ENCODE measurements around the gene CELSR1. TPM values are rescaled to one million over a fixed set of nuclear protein-coding genes. Genes with fewer than 3 reads are reported as not detected.

Gene CELSR1
- total RNA-seq, 2 donors from 2014 or later = 24.2 to 38.2 TPM

- no peak for DNase-seq (ENCODE audit: low spot score)
- Histone ChIP-seq H3K27ac (no peak overlapping the region), H3K4me3 (no peak overlapping the region), H3K36me3 (no peaks in the 10 kb centered on the region), H3K4me1 (replicated peaks) (no peaks in the 10 kb centered on the region), H3K9me3 (no peaks in the 10 kb centered on the region), H3K27me3 (replicated peaks; ENCODE audit: insufficient read depth) (no peaks in the 10 kb centered on the region)
- intact Hi-C loops (cut with DNase I) = no loop called here
- WGBS = 78% methylated on average over 10 of the region's 10 CpGs
- no peak for TF ChIP-seq CTCF (IDR thresholded peaks at IDR 0.05)
- TF ChIP-seq POLR2A (IDR thresholded peaks at IDR 0.05) = no peak
- TF ChIP-seq POLR2AphosphoS5 (IDR thresholded peaks at IDR 0.05) = no peak
Measured at GRCh38 chr22:46515208-46516111, 22.0 kb downstream of the CELSR1 start.

- 63% methylated on average over 15 of the region's 16 CpGs for WGBS
- intact Hi-C loops (cut with DNase I) = no loop called here
Measured at GRCh38 chr22:46514592-46515207, 22.7 kb downstream of the CELSR1 start.

GRCh38 chr22:46513908-46514550 is 23.4 kb downstream of the CELSR1 start:
- H3K27ac ChIP-seq = no peak overlapping the region
- no peaks in the 10 kb centered on the region for H3K27me3 ChIP-seq (replicated peaks; ENCODE audit: insufficient read depth)
- no peak for DNase-seq (ENCODE audit: low spot score)
- no peak overlapping the region for H3K4me3 ChIP-seq
- TF ChIP-seq POLR2A (IDR thresholded peaks at IDR 0.05) (no peak), CTCF (IDR thresholded peaks at IDR 0.05) (no peak), POLR2AphosphoS5 (IDR thresholded peaks at IDR 0.05) (no peak)
- 92% methylated on average over 16 of the region's 16 CpGs for WGBS
- intact Hi-C loops (cut with DNase I) = no loop called here
- H3K9me3 ChIP-seq = no peaks in the 10 kb centered on the region
- no peaks in the 10 kb centered on the region for H3K4me1 ChIP-seq (replicated peaks)
- H3K36me3 ChIP-seq = no peaks in the 10 kb centered on the region

More at GRCh38 chr22:46514592-46515207, 22.7 kb downstream of the CELSR1 start:
- no peak overlapping the region for H3K4me3 ChIP-seq
- no peaks in the 10 kb centered on the region for H3K36me3 ChIP-seq
- H3K4me1 ChIP-seq (replicated peaks) = no peaks in the 10 kb centered on the region
- no peak overlapping the region for H3K27ac ChIP-seq
- no peaks in the 10 kb centered on the region for H3K27me3 ChIP-seq (replicated peaks; ENCODE audit: insufficient read depth)
- DNase-seq (ENCODE audit: low spot score) = no peak
- H3K9me3 ChIP-seq = no peaks in the 10 kb centered on the region
- TF ChIP-seq POLR2A (IDR thresholded peaks at IDR 0.05) = no peak
- TF ChIP-seq CTCF (IDR thresholded peaks at IDR 0.05) = no peak
- no peak for TF ChIP-seq POLR2AphosphoS5 (IDR thresholded peaks at IDR 0.05)

- H3K27ac ChIP-seq = no peak overlapping the region
- 85% methylated on average over 11 of the region's 11 CpGs for whole genome bisulfite sequencing
- no peaks in the 10 kb centered on the region for H3K27me3 ChIP-seq (replicated peaks; ENCODE audit: insufficient read depth)
- no peak for TF ChIP-seq POLR2A (IDR thresholded peaks at IDR 0.05)
- no peak for TF ChIP-seq CTCF (IDR thresholded peaks at IDR 0.05)
- TF ChIP-seq POLR2AphosphoS5 (IDR thresholded peaks at IDR 0.05) = no peak
- no peaks in the 10 kb centered on the region for H3K9me3 ChIP-seq
- H3K4me3 ChIP-seq = no peak overlapping the region
- intact Hi-C loops (cut with DNase I) = no loop called here
- H3K4me1 ChIP-seq (replicated peaks) = no peaks in the 10 kb centered on the region
- no peak for DNase-seq (ENCODE audit: low spot score)
- H3K36me3 ChIP-seq = no peaks in the 10 kb centered on the region
Measured at GRCh38 chr22:46512683-46513082, 24.7 kb downstream of the CELSR1 start.
